GM13976 (cell line): ENCODE results near the gene GIPC3.
A peak's percentile ranks its signal among the peaks of the same experiment; 100 is the strongest.

ENCODE experiments used
- DNase-seq: peaks from one replicate; pipeline ENCODE4 v3.0.0; 2012; ENCODE audit warnings: low spot score
- CTCF ChIP-seq: IDR thresholded peaks from 2 replicates; pipeline ENCODE4 v1.5.1; 2012; ENCODE audit warnings: borderline replicate concordance, mild to moderate bottlenecking; ENCODE audit not compliant: insufficient read depth; ENCODE audit errors: extremely low read depth, missing control alignments, control extremely low read depth
- in situ Hi-C: fragments of 300-500 bp; cut with MboI; formaldehyde crosslinking; loops from one replicate; pipeline ENCODE4 v1.12.0; 2022; ENCODE audit warnings: low sequenced_read_pairs, mixed read lengths, inconsistent platforms; ENCODE audit not compliant: unreplicated experiment

The GIPC3 gene

DNA sequence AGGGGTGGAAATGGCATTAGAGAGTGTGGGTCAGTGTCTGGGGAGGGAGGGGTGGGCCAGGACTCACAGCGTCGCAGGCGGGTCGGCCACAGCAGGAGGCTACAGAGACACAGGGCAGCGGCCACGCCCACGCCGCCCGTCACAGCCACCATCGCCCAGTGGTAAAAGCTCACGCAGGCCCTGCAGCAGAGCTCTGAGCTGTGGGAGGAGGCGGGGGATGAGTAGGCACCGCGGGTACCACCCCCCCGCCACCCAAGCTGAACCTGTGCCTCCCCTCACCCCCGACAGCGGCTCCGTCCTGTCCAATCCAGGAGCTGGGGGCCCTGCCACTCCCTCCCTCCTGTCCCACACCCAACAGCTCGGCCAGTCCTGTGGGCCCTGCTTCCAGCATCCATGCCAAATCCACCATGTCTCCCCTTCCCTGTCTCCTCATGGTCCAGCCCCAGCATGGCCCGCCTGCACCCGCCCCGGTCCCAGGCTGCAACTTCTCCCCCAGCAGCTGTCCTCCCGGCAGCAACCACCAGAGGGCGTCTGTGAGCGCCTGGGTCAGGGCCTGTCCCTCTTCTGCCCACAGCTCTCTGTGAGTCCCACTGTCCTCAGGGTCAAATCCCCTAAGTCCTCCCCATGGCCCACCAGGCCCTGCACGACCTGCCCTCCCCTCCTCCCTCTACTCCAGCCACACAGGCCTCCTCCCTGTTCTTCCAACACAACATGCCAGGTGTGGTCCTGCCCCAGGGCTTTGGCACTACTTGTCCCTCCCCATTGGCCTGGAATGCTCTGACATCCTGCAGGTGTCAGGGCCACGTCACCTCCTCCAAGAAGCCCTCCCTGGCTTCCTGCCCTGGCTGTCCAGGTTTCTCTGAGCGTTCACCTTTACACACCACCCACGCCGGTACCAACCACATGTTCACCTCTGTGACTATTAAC, 40.3 kb upstream of the GIPC3 start:
- peak; percentile 93 for TF ChIP-seq CTCF
- DNase-seq, result peak; percentile 92
- in situ Hi-C loops, result no loop called here

- in situ Hi-C loops, result no loop called here
- DNase-seq, result no peak
- no peak for TF ChIP-seq CTCF
Observed at GRCh38 chr19:3545669-3546034, 39.6 kb upstream of the GIPC3 start.

DNA sequence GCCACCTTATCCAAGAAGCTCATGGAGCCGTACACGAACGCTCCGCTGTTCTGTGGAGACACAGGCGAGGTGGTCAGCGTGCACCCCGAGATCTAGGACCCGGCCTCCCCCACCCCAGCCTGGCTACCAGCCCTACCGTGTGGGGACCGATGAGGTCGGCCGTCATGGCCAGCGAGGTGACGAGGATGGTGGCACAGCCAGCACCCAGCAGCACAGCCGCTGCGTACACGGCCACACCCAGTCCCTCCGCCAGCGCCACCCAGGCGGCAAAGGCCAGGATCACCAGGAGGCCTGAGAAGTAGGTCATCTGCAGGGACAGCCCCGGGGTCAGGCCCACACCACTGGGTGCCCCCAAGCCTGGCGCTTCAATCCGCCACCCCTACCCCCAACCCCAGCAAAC, 39.2 kb upstream of the GIPC3 start:
- TF ChIP-seq CTCF, result no peak
- no peak for DNase-seq
- in situ Hi-C loops, result no loop called here

DNA sequence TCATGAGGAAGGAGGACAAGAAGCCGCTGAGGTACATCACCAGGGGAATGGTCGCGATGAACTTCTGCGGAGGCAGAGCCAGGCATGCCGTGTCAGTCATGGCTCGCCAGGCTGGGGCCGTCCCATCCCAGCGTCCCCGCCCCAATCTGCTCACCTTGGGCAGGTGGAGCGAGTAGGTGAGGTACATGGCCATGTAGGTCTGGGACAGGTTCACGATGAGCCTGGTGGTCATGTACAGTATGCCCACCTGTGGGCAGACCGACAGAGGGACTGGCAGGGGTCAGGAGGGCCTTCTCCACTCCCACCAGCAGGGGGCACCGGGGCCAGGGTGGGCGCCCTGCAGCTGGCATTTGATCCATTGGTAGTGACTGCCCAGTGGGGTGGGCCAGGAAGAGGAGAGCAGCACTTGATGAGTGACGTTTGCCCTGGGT, 38.0 kb upstream of the GIPC3 start:
- no peak for DNase-seq
- in situ Hi-C loops, result no loop called here
- peak; percentile 35 for TF ChIP-seq CTCF

GRCh38 chr19:3547767-3548282, 37.5 kb upstream of the GIPC3 start:
- no peak for TF ChIP-seq CTCF
- in situ Hi-C loops, result no loop called here
- no peak for DNase-seq

DNA sequence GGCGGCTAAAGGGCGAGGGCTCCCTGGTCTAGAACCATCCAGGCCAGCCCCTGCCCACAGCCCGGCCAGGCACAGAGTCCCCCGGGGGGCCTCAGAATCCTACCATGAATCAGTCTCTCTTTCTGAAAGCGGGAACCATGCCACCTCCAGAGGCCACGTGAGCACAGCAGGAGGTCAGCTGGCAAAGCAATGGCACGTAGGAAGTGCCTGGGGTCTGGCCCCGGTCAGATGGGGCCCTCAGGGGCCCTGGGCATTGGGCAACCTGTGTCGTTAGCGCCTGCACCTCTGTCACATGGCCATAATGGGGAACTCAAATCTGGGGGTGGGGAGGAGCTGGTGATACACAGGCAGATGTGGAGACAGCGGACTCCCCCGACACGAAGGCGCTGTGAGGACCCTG, 36.7 kb upstream of the GIPC3 start:
- in situ Hi-C loops, result no loop called here
- no peak for DNase-seq
- TF ChIP-seq CTCF, result no peak
